Astrocyte (in vitro differentiated cells and primary cell): ENCODE measurements around the gene CCDC57. TPM values are rescaled to one million over a fixed set of nuclear protein-coding genes. Genes with fewer than 3 reads are reported as not detected.

Experiments used
- DNase-seq: peaks from one replicate; pipeline ENCODE4 v3.0.0-alpha.2; 2010; ENCODE audit warnings: low read depth
- FAIRE-seq: peaks from 2 replicates; lab custom pipeline; 2011; peaks lifted over from hg19 to GRCh38; lab: Jason Lieb, UNC
- H2AFZ ChIP-seq: 2 replicates; pipeline ENCODE4 v1.6.0; 2012; ENCODE audit warnings: low read depth, low read length, inconsistent platforms
- H3K27ac ChIP-seq: 2 replicates; pipeline ENCODE4 v1.5.1; 2011; ENCODE audit warnings: low read depth, low read length, inconsistent platforms
- H3K27me3 ChIP-seq: 2 replicates; pipeline ENCODE4 v1.6.0; 2011; ENCODE audit warnings: low read length, inconsistent platforms; ENCODE audit not compliant: insufficient read depth
- H3K36me3 ChIP-seq: 2 replicates; pipeline ENCODE4 v1.5.1; 2011; ENCODE audit warnings: low read length, inconsistent platforms; ENCODE audit not compliant: insufficient read depth
- H3K4me1 ChIP-seq: 2 replicates; pipeline ENCODE4 v1.5.1; 2011; ENCODE audit warnings: low read length, inconsistent platforms; ENCODE audit not compliant: insufficient read depth
- H3K4me2 ChIP-seq: 2 replicates; pipeline ENCODE4 v1.6.0; 2012; ENCODE audit warnings: low read length, inconsistent platforms
- H3K4me3 ChIP-seq: 2 replicates; pipeline ENCODE4 v1.5.1; 2011; ENCODE audit warnings: low read depth, mild to moderate bottlenecking, low read length, inconsistent platforms; ENCODE audit not compliant: insufficient read depth
- H3K79me2 ChIP-seq: 2 replicates; pipeline ENCODE4 v1.6.0; 2012; ENCODE audit warnings: mild to moderate bottlenecking, low read length, inconsistent platforms; ENCODE audit not compliant: insufficient read depth
- H3K9ac ChIP-seq: 2 replicates; pipeline ENCODE4 v1.6.0; 2012; ENCODE audit warnings: mild to moderate bottlenecking, low read length, inconsistent platforms
- H3K9me3 ChIP-seq: 2 replicates; pipeline ENCODE4 v1.5.1; 2012; ENCODE audit warnings: low read depth, mild to moderate bottlenecking, low read length, inconsistent platforms; ENCODE audit not compliant: insufficient read depth
- H4K20me1 ChIP-seq: 2 replicates; pipeline ENCODE4 v1.6.0; 2012; ENCODE audit warnings: low read length, inconsistent platforms; ENCODE audit not compliant: insufficient read depth
- H3K27ac Mint-ChIP-seq: one replicate; pipeline ENCODE4 v1.8.0; 2021; ENCODE audit warnings: mild to moderate bottlenecking, mixed read lengths; ENCODE audit not compliant: unreplicated experiment
- H3K27me3 Mint-ChIP-seq: one replicate; pipeline ENCODE4 v1.8.0; 2021; ENCODE audit warnings: low read depth, mixed read lengths; ENCODE audit not compliant: unreplicated experiment
- H3K36me3 Mint-ChIP-seq: one replicate; pipeline ENCODE4 v1.8.0; 2021; ENCODE audit warnings: low read depth, mixed read lengths; ENCODE audit not compliant: unreplicated experiment
- H3K4me1 Mint-ChIP-seq: one replicate; pipeline ENCODE4 v1.8.0; 2021; ENCODE audit warnings: low read depth, mixed read lengths; ENCODE audit not compliant: unreplicated experiment
- H3K4me3 Mint-ChIP-seq: one replicate; pipeline ENCODE4 v1.8.0; 2021; ENCODE audit warnings: mild to moderate bottlenecking, moderate library complexity, mixed read lengths; ENCODE audit not compliant: unreplicated experiment
- H3K9me3 Mint-ChIP-seq: one replicate; pipeline ENCODE4 v1.8.0; 2021; ENCODE audit warnings: mild to moderate bottlenecking, mixed read lengths; ENCODE audit not compliant: unreplicated experiment
- CTCF ChIP-seq: IDR thresholded peaks from 2 replicates; pipeline ENCODE4 v1.5.1; 2011; ENCODE audit warnings: low read depth, mild to moderate bottlenecking, inconsistent platforms, low read length, moderate library complexity; ENCODE audit not compliant: insufficient read depth
- EZH2 ChIP-seq: IDR thresholded peaks from 2 replicates; pipeline ENCODE4 v1.6.1; 2012; ENCODE audit warnings: mild to moderate bottlenecking, low read length, inconsistent platforms; ENCODE audit not compliant: insufficient read depth
- total RNA-seq: library from RNA; stranded (reverse); gene quantifications from 2 replicates; pipeline ENCODE4 v1.2.1, GENCODE V29; 2021

Gene CCDC57
- total RNA-seq, 1 donor from 2014 or later, result 20.4 TPM

- H2AFZ ChIP-seq, result peak within 1 kb of the TSS; percentile 78
- Mint-ChIP-seq H3K36me3 (no peaks in the 10 kb centered on the region), H3K4me3 (peak within 1 kb of the TSS; percentile 77), H3K27ac (no peak within 1 kb of the TSS), H3K4me1 (peaks cover 6% of the 10 kb centered on the region), H3K9me3 (no peaks in the 10 kb centered on the region), H3K27me3 (no peaks in the 10 kb centered on the region)
- H3K4me3 ChIP-seq, result peak within 1 kb of the TSS; percentile 70
- H3K27ac ChIP-seq, result peak within 1 kb of the TSS; percentile 90
- H3K9me3 ChIP-seq, result no peaks in the 10 kb centered on the region
- DNase-seq (peak; percentile 85), FAIRE-seq (no peak)
- peaks cover 33% of the 10 kb centered on the region for H4K20me1 ChIP-seq
- H3K27me3 ChIP-seq, result no peaks in the 10 kb centered on the region
- peaks cover 43% of the 10 kb centered on the region for H3K79me2 ChIP-seq
- peaks cover 28% of the 10 kb centered on the region for H3K4me1 ChIP-seq
- H3K36me3 ChIP-seq, result peaks cover under 1% of the 10 kb centered on the region
- H3K9ac ChIP-seq, result peak within 1 kb of the TSS; percentile 88
- peak within 1 kb of the TSS; percentile 99 for H3K4me2 ChIP-seq
- no peak for TF ChIP-seq CTCF
- no peak for TF ChIP-seq EZH2
Measured at GRCh38 chr17:82098169-82098938, 114.3 kb downstream of the CCDC57 start, which contains the start of gene FASN. TSS of gene FASN (minus strand) at chr17:82098236. CDS start at chr17:82096445, 1,791 bp downstream.

- Histone ChIP-seq H3K79me2 (peaks cover 48% of the 10 kb centered on the region), H4K20me1 (peaks cover 37% of the 10 kb centered on the region), H3K27ac (peak overlapping the region; percentile 68), H3K4me2 (peak overlapping the region; percentile 99), H3K4me1 (peaks cover 28% of the 10 kb centered on the region), H3K4me3 (peak overlapping the region; percentile 70), H2AFZ (no peak overlapping the region), H3K36me3 (peaks cover 4% of the 10 kb centered on the region), H3K9ac (peak overlapping the region; percentile 88), H3K27me3 (no peaks in the 10 kb centered on the region), H3K9me3 (no peaks in the 10 kb centered on the region)
- Mint-ChIP-seq H3K4me1 (peaks cover 6% of the 10 kb centered on the region), H3K9me3 (no peaks in the 10 kb centered on the region), H3K4me3 (no peak overlapping the region), H3K27ac (no peak overlapping the region), H3K36me3 (no peaks in the 10 kb centered on the region), H3K27me3 (no peaks in the 10 kb centered on the region)
- FAIRE-seq, result no peak
- no peak for TF ChIP-seq CTCF
- TF ChIP-seq EZH2, result no peak
- no peak for DNase-seq
Measured at GRCh38 chr17:82097919-82098168, 114.8 kb downstream of the CCDC57 start.
